GM19043 (cell line): ENCODE measurements around the gene POU3F3.

ENCODE experiments used
- ATAC-seq: cut with Tn5 transposase; IDR thresholded peaks from one replicate; pipeline ENCODE4 v1.9.1; 2021; ENCODE audit warnings: low read depth; ENCODE audit not compliant: unreplicated experiment

Gene POU3F3

GRCh38 chr2:104901037-104901881 lies 47.3 kb downstream of the POU3F3 start:
- no peak for ATAC-seq

GRCh38 chr2:104902317-104902716 lies 48.4 kb downstream of the POU3F3 start:
- no peak for ATAC-seq
